ENCODE measurements around the gene RNU1-4. TPM values are rescaled to one million over a fixed set of nuclear protein-coding genes. Genes with fewer than 3 reads are reported as not detected.
A peak's percentile ranks its signal among the peaks of the same experiment; 100 is the strongest.
"Not testable (repeated sequence)": the region's sequence is repeated elsewhere in the genome, so short reads cannot be mapped to it uniquely, and the experiment has no call there.

RNU1-4 gene
- total and polyA plus RNA-seq, 2 of the 13 experiments (the other 11 are each of a cell fraction or from before 2014, with no cell fraction given): under 0.01 to 11,018 TPM

GRCh38 chr1:16700138-16700895 lies 40.0 kb upstream of the RNU1-4 start:
- BruUV-seq (replicated peaks); ATAC-seq; H3K4me2 ChIP-seq (ENCODE audit: low read depth, low read length); DNase-seq (ENCODE audit: low spot score); intact Hi-C loops (cut with micrococcal nuclease; ENCODE audit: unreplicated experiment); H3K36me3 ChIP-seq (replicated peaks in 1 of 2; ENCODE audit: control insufficient read depth in 1 of 2, insufficient read depth in 2 of 2, low read length in 2 of 2); H3K4me3 ChIP-seq (replicated peaks in 1 of 3; ENCODE audit: insufficient read depth in 1 of 3, low read depth in 2 of 3, low read length in 3 of 3); H4K20me1 ChIP-seq (ENCODE audit: insufficient read depth, low read length); H2AFZ ChIP-seq (ENCODE audit: low read length); H3K27me3 ChIP-seq (ENCODE audit: control insufficient read depth in 1 of 2, insufficient read depth in 2 of 2, low read length in 2 of 2); FAIRE-seq; H3K4me1 ChIP-seq (ENCODE audit: insufficient read depth, low read length); CTCF ChIA-PET (ENCODE audit: low intra/inter-chr PET ratio, low total read pairs); H3K9me3 ChIP-seq (ENCODE audit: low read length); in situ Hi-C loops (cut with HindIII; ENCODE audit: extremely low pct_ligation_motif_present, low pct_unique_long_range_greater_than_20kb); H3K27ac ChIP-seq (ENCODE audit: extremely low read length, insufficient read depth, low read length); H3K9ac ChIP-seq (ENCODE audit: insufficient read depth, low read depth, low read length); H3K79me2 ChIP-seq (ENCODE audit: insufficient read depth, low read length); POLR2A ChIA-PET: not testable (repeated sequence)
- WGBS (ENCODE audit: low lambda C conversion rate): 60% methylated on average over 1 of the region's 57 CpGs

- H3K27me3 ChIP-seq (ENCODE audit: control insufficient read depth in 1 of 2, insufficient read depth in 2 of 2, low read length in 2 of 2); in situ Hi-C loops (cut with HindIII; ENCODE audit: extremely low pct_ligation_motif_present, low pct_unique_long_range_greater_than_20kb); H3K27ac ChIP-seq (ENCODE audit: extremely low read length, insufficient read depth, low read length); H3K36me3 ChIP-seq (replicated peaks in 1 of 2; ENCODE audit: control insufficient read depth in 1 of 2, insufficient read depth in 2 of 2, low read length in 2 of 2); H3K4me3 ChIP-seq (replicated peaks in 1 of 3; ENCODE audit: insufficient read depth in 1 of 3, low read depth in 2 of 3, low read length in 3 of 3); H3K9ac ChIP-seq (ENCODE audit: insufficient read depth, low read depth, low read length); FAIRE-seq; H3K4me1 ChIP-seq (ENCODE audit: insufficient read depth, low read length); H3K79me2 ChIP-seq (ENCODE audit: insufficient read depth, low read length); ATAC-seq; BruUV-seq (replicated peaks); DNase-seq (ENCODE audit: low spot score); POLR2A ChIA-PET; H2AFZ ChIP-seq (ENCODE audit: low read length); H4K20me1 ChIP-seq (ENCODE audit: insufficient read depth, low read length); H3K4me2 ChIP-seq (ENCODE audit: low read depth, low read length); CTCF ChIA-PET (ENCODE audit: low intra/inter-chr PET ratio, low total read pairs); H3K9me3 ChIP-seq (ENCODE audit: low read length); intact Hi-C loops (cut with micrococcal nuclease; ENCODE audit: unreplicated experiment): not testable (repeated sequence)
- WGBS (ENCODE audit: low lambda C conversion rate): no CpG with 5 or more reads among the region's 37 CpGs
These were observed 39.1 kb upstream of the RNU1-4 start for GRCh38 chr1:16701189-16701588.

- BruUV-seq (replicated peaks); POLR2A ChIA-PET; H3K27me3 ChIP-seq (ENCODE audit: control insufficient read depth in 1 of 2, insufficient read depth in 2 of 2, low read length in 2 of 2); H3K27ac ChIP-seq (ENCODE audit: extremely low read length, insufficient read depth, low read length); H3K4me2 ChIP-seq (ENCODE audit: low read depth, low read length); ATAC-seq; H3K4me3 ChIP-seq (replicated peaks in 1 of 3; ENCODE audit: insufficient read depth in 1 of 3, low read depth in 2 of 3, low read length in 3 of 3); intact Hi-C loops (cut with micrococcal nuclease; ENCODE audit: unreplicated experiment); CTCF ChIA-PET (ENCODE audit: low intra/inter-chr PET ratio, low total read pairs); in situ Hi-C loops (cut with HindIII; ENCODE audit: extremely low pct_ligation_motif_present, low pct_unique_long_range_greater_than_20kb); H3K4me1 ChIP-seq (ENCODE audit: insufficient read depth, low read length); H4K20me1 ChIP-seq (ENCODE audit: insufficient read depth, low read length); H3K36me3 ChIP-seq (replicated peaks in 1 of 2; ENCODE audit: control insufficient read depth in 1 of 2, insufficient read depth in 2 of 2, low read length in 2 of 2); H2AFZ ChIP-seq (ENCODE audit: low read length); H3K9me3 ChIP-seq (ENCODE audit: low read length); H3K79me2 ChIP-seq (ENCODE audit: insufficient read depth, low read length); H3K9ac ChIP-seq (ENCODE audit: insufficient read depth, low read depth, low read length); DNase-seq (ENCODE audit: low spot score): not testable (repeated sequence)
- WGBS (ENCODE audit: low lambda C conversion rate): no CpG with 5 or more reads among the region's 5 CpGs
- FAIRE-seq: peak; percentile 23
These were observed 38.0 kb upstream of the RNU1-4 start for GRCh38 chr1:16702280-16702679.

DNA sequence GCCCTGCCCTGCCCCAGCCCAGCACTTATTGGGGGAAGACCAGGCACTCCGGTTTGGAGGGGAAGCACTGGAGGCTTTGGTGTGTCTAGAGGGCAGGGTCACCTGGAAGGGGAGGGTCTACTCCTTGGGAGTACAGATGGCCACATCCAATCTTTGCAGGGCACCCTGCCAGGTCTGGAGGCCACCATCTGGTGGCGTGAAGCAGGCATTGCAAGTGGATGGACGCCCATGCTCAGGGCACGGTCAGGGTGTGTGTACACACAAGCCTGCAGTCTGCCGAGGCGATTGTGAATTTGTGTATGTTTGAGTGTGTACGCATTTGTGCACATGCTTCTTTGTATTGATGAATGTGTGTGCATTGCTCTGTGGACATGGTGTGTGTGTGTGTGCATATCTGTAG lies 37.2 kb upstream of the RNU1-4 start:
- BruUV-seq (replicated peaks); H3K9ac ChIP-seq (ENCODE audit: insufficient read depth, low read depth, low read length); in situ Hi-C loops (cut with HindIII; ENCODE audit: extremely low pct_ligation_motif_present, low pct_unique_long_range_greater_than_20kb); POLR2A ChIA-PET; H3K36me3 ChIP-seq (replicated peaks in 1 of 2; ENCODE audit: control insufficient read depth in 1 of 2, insufficient read depth in 2 of 2, low read length in 2 of 2); intact Hi-C loops (cut with micrococcal nuclease; ENCODE audit: unreplicated experiment); H3K27ac ChIP-seq (ENCODE audit: extremely low read length, insufficient read depth, low read length); H3K27me3 ChIP-seq (ENCODE audit: control insufficient read depth in 1 of 2, insufficient read depth in 2 of 2, low read length in 2 of 2); H3K4me3 ChIP-seq (replicated peaks in 1 of 3; ENCODE audit: insufficient read depth in 1 of 3, low read depth in 2 of 3, low read length in 3 of 3); H3K9me3 ChIP-seq (ENCODE audit: low read length); H3K4me1 ChIP-seq (ENCODE audit: insufficient read depth, low read length); H2AFZ ChIP-seq (ENCODE audit: low read length); H3K79me2 ChIP-seq (ENCODE audit: insufficient read depth, low read length); CTCF ChIA-PET (ENCODE audit: low intra/inter-chr PET ratio, low total read pairs); H4K20me1 ChIP-seq (ENCODE audit: insufficient read depth, low read length); DNase-seq (ENCODE audit: low spot score): not testable (repeated sequence)
- peak overlapping the region; percentile 45; the same call in 1 of the 2 replicates for H3K4me2 ChIP-seq (ENCODE audit: low read depth, low read length)
- FAIRE-seq: peak; percentile 100
- no CpG with 5 or more reads among the region's 7 CpGs for WGBS (ENCODE audit: low lambda C conversion rate)
- ATAC-seq: peak; percentile 53
